NT2/D1 (cell line): ENCODE results near the gene SIM1.

ENCODE experiments used
- DNase-seq: peaks from one replicate; pipeline ENCODE4 v3.0.0-alpha.2; 2011; ENCODE audit warnings: low read depth, low spot score
- H3K27me3 ChIP-seq: 2 replicates; pipeline ENCODE4 v1.6.0; 2011; ENCODE audit warnings: mild to moderate bottlenecking; ENCODE audit not compliant: insufficient read length, insufficient read depth
- H3K36me3 ChIP-seq: 2 replicates; pipeline ENCODE4 v1.6.1; 2011; ENCODE audit warnings: mild to moderate bottlenecking, low read length, mixed read lengths; ENCODE audit not compliant: insufficient read depth, insufficient read length
- H3K4me1 ChIP-seq: 2 replicates; pipeline ENCODE4 v1.5.1; 2011; ENCODE audit not compliant: insufficient read depth, insufficient read length
- H3K4me3 ChIP-seq: 2 replicates; pipeline ENCODE4 v1.5.1; 2011; ENCODE audit warnings: low read depth; ENCODE audit not compliant: insufficient read length
- H3K9ac ChIP-seq: 2 replicates; pipeline ENCODE4 v1.6.0; 2011; ENCODE audit warnings: low read depth; ENCODE audit not compliant: insufficient read length
- H3K9me3 ChIP-seq: 2 replicates; pipeline ENCODE4 v1.5.1; 2011; ENCODE audit warnings: mild to moderate bottlenecking, low read length; ENCODE audit not compliant: insufficient read depth
- SUZ12 ChIP-seq: IDR thresholded peaks from 2 replicates; pipeline ENCODE4 v1.6.1; 2011; ENCODE audit not compliant: insufficient read length, insufficient read depth; ENCODE audit errors: extremely low read depth
- YY1 ChIP-seq: IDR thresholded peaks from 2 replicates; pipeline ENCODE4 v1.6.1; 2011; ENCODE audit not compliant: insufficient read length, insufficient read depth
- ZNF274 ChIP-seq: IDR thresholded peaks from 2 replicates; pipeline ENCODE4 v1.6.1; 2011; ENCODE audit warnings: mild to moderate bottlenecking, low read depth, low read length

The SIM1 gene

GRCh38 chr6:100482698-100483097 is 18.0 kb upstream of the SIM1 start:
- no peak for DNase-seq
- H3K9ac ChIP-seq = no peak overlapping the region
- H3K36me3 ChIP-seq = no peaks in the 10 kb centered on the region
- H3K4me3 ChIP-seq = no peak overlapping the region
- TF ChIP-seq ZNF274 = no peak
- TF ChIP-seq YY1 = no peak
- no peak for TF ChIP-seq SUZ12
- H3K4me1 ChIP-seq = no peaks in the 10 kb centered on the region
- no peaks in the 10 kb centered on the region for H3K27me3 ChIP-seq
- no peaks in the 10 kb centered on the region for H3K9me3 ChIP-seq

- H3K36me3 ChIP-seq = no peaks in the 10 kb centered on the region
- no peaks in the 10 kb centered on the region for H3K9me3 ChIP-seq
- no peaks in the 10 kb centered on the region for H3K27me3 ChIP-seq
- H3K4me1 ChIP-seq = no peaks in the 10 kb centered on the region
- no peak overlapping the region for H3K4me3 ChIP-seq
- no peak overlapping the region for H3K9ac ChIP-seq
- DNase-seq = no peak
- TF ChIP-seq YY1 (no peak), SUZ12 (no peak), ZNF274 (no peak)
These were observed 14.7 kb upstream of the SIM1 start for GRCh38 chr6:100479179-100480035.

GRCh38 chr6:100475554-100476320 is 11.0 kb upstream of the SIM1 start:
- no peaks in the 10 kb centered on the region for H3K36me3 ChIP-seq
- no peaks in the 10 kb centered on the region for H3K9me3 ChIP-seq
- H3K4me1 ChIP-seq = no peaks in the 10 kb centered on the region
- no peaks in the 10 kb centered on the region for H3K27me3 ChIP-seq
- no peak overlapping the region for H3K9ac ChIP-seq
- no peak overlapping the region for H3K4me3 ChIP-seq
- TF ChIP-seq ZNF274 (no peak), YY1 (no peak), SUZ12 (no peak)
- no peak for DNase-seq

GRCh38 chr6:100473182-100473581 is 8.5 kb upstream of the SIM1 start:
- no peaks in the 10 kb centered on the region for H3K9me3 ChIP-seq
- no peak overlapping the region for H3K9ac ChIP-seq
- no peak for DNase-seq
- TF ChIP-seq SUZ12 (no peak), ZNF274 (no peak), YY1 (no peak)
- H3K4me3 ChIP-seq = no peak overlapping the region
- H3K4me1 ChIP-seq = no peaks in the 10 kb centered on the region
- H3K27me3 ChIP-seq = no peaks in the 10 kb centered on the region
- H3K36me3 ChIP-seq = no peaks in the 10 kb centered on the region

GRCh38 chr6:100472674-100473073 is 8.0 kb upstream of the SIM1 start:
- no peak overlapping the region for H3K9ac ChIP-seq
- TF ChIP-seq SUZ12 = no peak
- TF ChIP-seq YY1 = no peak
- TF ChIP-seq ZNF274 = no peak
- no peak for DNase-seq
- no peaks in the 10 kb centered on the region for H3K36me3 ChIP-seq
- no peaks in the 10 kb centered on the region for H3K9me3 ChIP-seq
- no peak overlapping the region for H3K4me3 ChIP-seq
- H3K27me3 ChIP-seq = peaks cover 3% of the 10 kb centered on the region
- H3K4me1 ChIP-seq = no peaks in the 10 kb centered on the region

DNA sequence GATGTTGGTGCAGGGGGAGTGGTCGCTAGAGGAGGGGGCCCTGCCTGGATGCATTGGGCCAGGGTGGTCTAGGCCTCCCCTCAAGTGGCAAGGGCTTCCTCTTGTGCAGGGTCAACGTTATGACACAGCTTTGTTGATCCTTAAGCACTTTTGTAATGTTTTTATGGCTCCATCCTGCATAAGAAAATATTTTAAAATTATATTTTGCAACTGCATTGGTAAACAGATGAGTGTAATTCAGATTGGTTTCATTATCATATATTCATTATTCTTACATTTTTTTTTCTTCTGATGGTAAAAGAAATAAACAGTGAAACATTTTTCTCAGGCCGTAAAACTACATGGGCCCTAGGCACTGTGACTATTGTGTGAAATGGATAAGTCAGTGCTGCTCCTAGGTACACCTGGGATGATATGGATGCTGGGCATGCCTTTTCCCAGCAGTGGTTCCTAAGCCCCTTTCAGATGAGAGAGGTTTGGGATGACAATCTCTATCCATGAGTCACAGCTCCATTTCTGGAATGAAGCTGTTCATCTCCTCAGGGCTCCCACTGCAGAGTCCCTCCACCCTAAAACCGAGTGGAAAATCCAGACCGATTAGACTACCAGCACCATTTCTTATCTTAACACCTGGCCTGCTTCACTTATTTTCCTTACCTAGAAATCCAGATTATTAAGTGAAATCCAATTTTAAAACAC is 5.8 kb upstream of the SIM1 start:
- Histone ChIP-seq H3K36me3 (no peaks in the 10 kb centered on the region), H3K27me3 (peaks cover 24% of the 10 kb centered on the region), H3K9ac (no peak overlapping the region), H3K4me1 (no peaks in the 10 kb centered on the region), H3K9me3 (no peaks in the 10 kb centered on the region), H3K4me3 (no peak overlapping the region)
- no peak for DNase-seq
- no peak for TF ChIP-seq YY1
- TF ChIP-seq ZNF274 = no peak
- TF ChIP-seq SUZ12 = no peak
